ENCODE measurements around the gene SFXN4. TPM values are rescaled to one million over a fixed set of nuclear protein-coding genes. Genes with fewer than 3 reads are reported as not detected.
A peak's percentile ranks its signal among the peaks of the same experiment; 100 is the strongest.

Gene SFXN4
- total and polyA plus RNA-seq, 2 of the 13 experiments (the other 11 are each of a cell fraction or from before 2014, with no cell fraction given): 47.7 to 64.9 TPM

DNA sequence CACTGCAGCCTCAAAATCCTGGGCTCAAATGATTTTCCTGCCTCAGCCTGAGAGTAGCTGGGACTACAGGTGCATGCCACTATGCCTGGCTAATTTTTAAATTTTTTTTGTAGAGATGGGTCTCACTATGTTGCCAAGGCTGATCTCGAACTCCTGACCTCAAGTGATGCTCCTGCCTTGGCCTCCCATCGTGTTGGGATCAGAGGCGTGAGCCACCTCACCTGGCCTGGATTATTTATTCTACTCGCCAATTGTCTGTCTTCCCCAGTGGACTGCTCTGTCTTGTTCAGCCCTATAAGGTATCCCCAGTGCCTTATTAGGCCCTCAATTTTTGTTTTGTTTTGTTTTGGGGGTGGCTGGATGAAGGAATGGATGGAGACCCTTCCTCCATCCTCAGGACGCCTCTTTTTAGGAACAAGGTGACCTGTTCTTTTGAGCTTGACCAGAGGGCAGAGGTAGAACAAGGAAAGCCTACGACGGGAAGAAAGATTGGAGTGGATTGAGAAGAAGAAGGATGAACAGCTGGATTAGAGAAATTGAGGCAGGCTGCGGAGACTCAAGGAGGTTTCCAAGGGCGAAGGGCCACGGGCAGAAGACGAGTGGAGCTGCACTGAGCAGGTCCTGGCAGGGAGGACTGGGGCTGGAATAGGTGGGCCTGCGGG is 62.1 kb downstream of the SFXN4 start (continued):
- TF ChIP-seq ZBTB4 (CRISPR knock-in tag; IDR thresholded peaks at IDR 0.05; ENCODE audit: borderline replicate concordance): no peak
- no peak for TF ChIP-seq ARID3A (IDR thresholded peaks at IDR 0.05; ENCODE audit: low read depth, low read length)
- no peak for TF ChIP-seq NCOA1 (CRISPR knock-in tag; IDR thresholded peaks at IDR 0.05)
- no peak for TF ChIP-seq PRMT3 (CRISPR knock-in tag; IDR thresholded peaks at IDR 0.05; ENCODE audit: borderline replicate concordance, low read depth)
- no peak for TF ChIP-seq ZNF558 (CRISPR knock-in tag; IDR thresholded peaks at IDR 0.05; ENCODE audit: borderline replicate concordance)
- TF ChIP-seq, protein P1, sequence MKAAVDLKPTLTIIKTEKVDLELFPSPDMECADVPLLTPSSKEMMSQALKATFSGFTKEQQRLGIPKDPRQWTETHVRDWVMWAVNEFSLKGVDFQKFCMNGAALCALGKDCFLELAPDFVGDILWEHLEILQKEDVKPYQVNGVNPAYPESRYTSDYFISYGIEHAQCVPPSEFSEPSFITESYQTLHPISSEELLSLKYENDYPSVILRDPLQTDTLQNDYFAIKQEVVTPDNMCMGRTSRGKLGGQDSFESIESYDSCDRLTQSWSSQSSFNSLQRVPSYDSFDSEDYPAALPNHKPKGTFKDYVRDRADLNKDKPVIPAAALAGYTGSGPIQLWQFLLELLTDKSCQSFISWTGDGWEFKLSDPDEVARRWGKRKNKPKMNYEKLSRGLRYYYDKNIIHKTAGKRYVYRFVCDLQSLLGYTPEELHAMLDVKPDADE (CRISPR knock-in tag; IDR thresholded peaks at IDR 0.05): no peak
- 0 out of 2 replicates have a peak, but pooled peaks have one; percentile 10 for TF ChIP-seq FOXC1 (CRISPR knock-in tag; IDR thresholded peaks at IDR 0.05; ENCODE audit: borderline replicate concordance)
- TF ChIP-seq ZNF749 (CRISPR knock-in tag; IDR thresholded peaks at IDR 0.05; ENCODE audit: borderline replicate concordance): no peak
- TF ChIP-seq, protein P2, sequence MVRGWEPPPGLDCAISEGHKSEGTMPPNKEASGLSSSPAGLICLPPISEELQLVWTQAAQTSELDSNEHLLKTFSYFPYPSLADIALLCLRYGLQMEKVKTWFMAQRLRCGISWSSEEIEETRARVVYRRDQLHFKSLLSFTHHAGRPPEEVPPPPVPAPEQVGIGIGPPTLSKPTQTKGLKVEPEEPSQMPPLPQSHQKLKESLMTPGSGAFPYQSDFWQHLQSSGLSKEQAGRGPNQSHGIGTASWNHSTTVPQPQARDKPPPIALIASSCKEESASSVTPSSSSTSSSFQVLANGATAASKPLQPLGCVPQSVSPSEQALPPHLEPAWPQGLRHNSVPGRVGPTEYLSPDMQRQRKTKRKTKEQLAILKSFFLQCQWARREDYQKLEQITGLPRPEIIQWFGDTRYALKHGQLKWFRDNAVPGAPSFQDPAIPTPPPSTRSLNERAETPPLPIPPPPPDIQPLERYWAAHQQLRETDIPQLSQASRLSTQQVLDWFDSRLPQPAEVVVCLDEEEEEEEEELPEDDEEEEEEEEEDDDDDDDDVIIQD (CRISPR knock-in tag; IDR thresholded peaks at IDR 0.05; ENCODE audit: low read depth): no peak
- 0 out of 2 replicates have a peak, but pooled peaks have one; percentile 12 for TF ChIP-seq ZNF232 (CRISPR knock-in tag; IDR thresholded peaks at IDR 0.05; ENCODE audit: borderline replicate concordance)
- TF ChIP-seq NR2F2 (IDR thresholded peaks at IDR 0.05; ENCODE audit: borderline replicate concordance, low read depth): no peak
- TF ChIP-seq ZNF260 (CRISPR knock-in tag; IDR thresholded peaks at IDR 0.05; ENCODE audit: borderline replicate concordance, low read depth): no peak
- TF ChIP-seq KMT2B (CRISPR knock-in tag; IDR thresholded peaks at IDR 0.05): 0 out of 2 replicates have a peak, but pooled peaks have one; percentile 1
- TF ChIP-seq KDM5A (IDR thresholded peaks at IDR 0.05; ENCODE audit: borderline replicate concordance, low read length): no peak
- TF ChIP-seq ZMYM4 (CRISPR knock-in tag; IDR thresholded peaks at IDR 0.05): no peak; the same call in 1 of the 2 replicates
- no peak for TF ChIP-seq MXI1 (IDR thresholded peaks at IDR 0.05; ENCODE audit: borderline replicate concordance, low read depth, low read length)
- TF ChIP-seq, protein P3, sequence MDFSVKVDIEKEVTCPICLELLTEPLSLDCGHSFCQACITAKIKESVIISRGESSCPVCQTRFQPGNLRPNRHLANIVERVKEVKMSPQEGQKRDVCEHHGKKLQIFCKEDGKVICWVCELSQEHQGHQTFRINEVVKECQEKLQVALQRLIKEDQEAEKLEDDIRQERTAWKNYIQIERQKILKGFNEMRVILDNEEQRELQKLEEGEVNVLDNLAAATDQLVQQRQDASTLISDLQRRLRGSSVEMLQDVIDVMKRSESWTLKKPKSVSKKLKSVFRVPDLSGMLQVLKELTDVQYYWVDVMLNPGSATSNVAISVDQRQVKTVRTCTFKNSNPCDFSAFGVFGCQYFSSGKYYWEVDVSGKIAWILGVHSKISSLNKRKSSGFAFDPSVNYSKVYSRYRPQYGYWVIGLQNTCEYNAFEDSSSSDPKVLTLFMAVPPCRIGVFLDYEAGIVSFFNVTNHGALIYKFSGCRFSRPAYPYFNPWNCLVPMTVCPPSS (IDR thresholded peaks at IDR 0.05): no peak
- peak; percentile 2 for TF ChIP-seq CBX1 (IDR thresholded peaks at IDR 0.05; ENCODE audit: low read depth)
- no peak for TF ChIP-seq DNMT1 (CRISPR knock-in tag; IDR thresholded peaks at IDR 0.05)
- no peak for TF ChIP-seq PCBP2 (optimal IDR thresholded peaks at IDR 0.05; ENCODE audit: low read depth, low read length, poor library complexity, severe bottlenecking)
